Neural cell (in vitro differentiated cells): ENCODE measurements around the gene ANKRD65.
"Not testable (repeated sequence)": the region's sequence is repeated elsewhere in the genome, so short reads cannot be mapped to it uniquely, and the experiment has no call there.

Experiments used
- EZH2 ChIP-seq: fragments of 200-600, 300-800 bp; shearing (Covaris generic), sonication (generic); IDR thresholded peaks from 2 replicates; pipeline ENCODE4 v1.6.1; 2014; ENCODE audit warnings: antibody characterized with exemption, low read length, borderline replicate concordance, mild to moderate bottlenecking; ENCODE audit not compliant: insufficient read depth, poor library complexity, severe bottlenecking
- POLR2AphosphoS5 ChIP-seq: IDR thresholded peaks from 2 replicates; pipeline ENCODE4 v1.6.1; 2012
- SMC3 ChIP-seq: fragments of 450-650 bp; conservative IDR thresholded peaks from 2 replicates; pipeline ENCODE4 v1.6.1; 2014; ENCODE audit warnings: antibody characterized with exemption, mild to moderate bottlenecking, moderate library complexity; ENCODE audit not compliant: poor library complexity
- TF ChIP-seq, protein P1 (sequence below): fragments of 450-650 bp; IDR thresholded peaks from 2 replicates; pipeline ENCODE4 v1.5.1; 2014; ENCODE audit warnings: antibody characterized with exemption, mild to moderate bottlenecking, moderate library complexity; ENCODE audit not compliant: poor library complexity, severe bottlenecking

DNA sequence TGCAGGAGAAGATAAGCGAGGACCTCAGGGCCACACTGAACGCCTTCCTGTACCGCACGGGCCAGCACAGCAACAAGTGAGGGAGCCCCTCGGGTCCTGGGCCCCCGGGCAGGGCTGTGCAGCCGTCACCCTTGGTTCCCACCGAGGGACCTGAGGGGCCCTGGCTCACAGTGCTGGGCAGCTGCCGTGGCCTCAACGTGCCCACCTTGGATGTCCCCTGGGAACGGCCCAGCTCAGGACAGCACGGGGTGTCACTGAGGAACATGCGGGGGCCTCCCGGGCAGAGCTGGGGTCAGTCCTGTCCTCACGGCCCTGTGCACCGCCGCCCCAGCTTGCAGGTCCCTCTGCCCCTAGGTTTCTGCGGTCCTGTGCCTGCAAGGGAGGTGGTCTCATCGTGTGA, 38.1 kb upstream of the ANKRD65 start:
- TF ChIP-seq SMC3, EZH2, POLR2AphosphoS5: not testable (repeated sequence)
- TF ChIP-seq, protein P1, sequence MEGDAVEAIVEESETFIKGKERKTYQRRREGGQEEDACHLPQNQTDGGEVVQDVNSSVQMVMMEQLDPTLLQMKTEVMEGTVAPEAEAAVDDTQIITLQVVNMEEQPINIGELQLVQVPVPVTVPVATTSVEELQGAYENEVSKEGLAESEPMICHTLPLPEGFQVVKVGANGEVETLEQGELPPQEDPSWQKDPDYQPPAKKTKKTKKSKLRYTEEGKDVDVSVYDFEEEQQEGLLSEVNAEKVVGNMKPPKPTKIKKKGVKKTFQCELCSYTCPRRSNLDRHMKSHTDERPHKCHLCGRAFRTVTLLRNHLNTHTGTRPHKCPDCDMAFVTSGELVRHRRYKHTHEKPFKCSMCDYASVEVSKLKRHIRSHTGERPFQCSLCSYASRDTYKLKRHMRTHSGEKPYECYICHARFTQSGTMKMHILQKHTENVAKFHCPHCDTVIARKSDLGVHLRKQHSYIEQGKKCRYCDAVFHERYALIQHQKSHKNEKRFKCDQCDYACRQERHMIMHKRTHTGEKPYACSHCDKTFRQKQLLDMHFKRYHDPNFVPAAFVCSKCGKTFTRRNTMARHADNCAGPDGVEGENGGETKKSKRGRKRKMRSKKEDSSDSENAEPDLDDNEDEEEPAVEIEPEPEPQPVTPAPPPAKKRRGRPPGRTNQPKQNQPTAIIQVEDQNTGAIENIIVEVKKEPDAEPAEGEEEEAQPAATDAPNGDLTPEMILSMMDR, result not testable (repeated sequence)
